ENCODE measurements around the gene CDHR3.

Gene CDHR3

DNA sequence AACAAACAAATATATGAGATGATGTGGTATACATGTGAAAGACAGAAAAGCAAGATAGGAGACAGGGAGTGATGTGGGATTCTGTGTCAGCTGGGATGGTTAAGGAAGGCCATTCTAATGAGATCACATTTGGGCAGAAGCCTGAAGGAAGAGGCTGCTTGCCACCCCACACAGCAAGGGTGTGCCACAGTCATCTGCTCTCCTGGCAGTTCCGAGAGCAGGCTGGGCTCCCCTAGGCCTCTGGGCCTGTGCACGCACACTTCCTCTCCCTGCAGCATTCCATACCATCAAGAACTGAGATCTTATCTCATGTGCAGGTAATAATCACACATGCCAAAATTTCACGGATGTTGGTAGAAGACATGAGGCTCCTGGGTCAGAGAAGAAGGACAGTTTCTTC is 105.9 kb downstream of the CDHR3 start:
- DNase-seq: peak; percentile 18

DNA sequence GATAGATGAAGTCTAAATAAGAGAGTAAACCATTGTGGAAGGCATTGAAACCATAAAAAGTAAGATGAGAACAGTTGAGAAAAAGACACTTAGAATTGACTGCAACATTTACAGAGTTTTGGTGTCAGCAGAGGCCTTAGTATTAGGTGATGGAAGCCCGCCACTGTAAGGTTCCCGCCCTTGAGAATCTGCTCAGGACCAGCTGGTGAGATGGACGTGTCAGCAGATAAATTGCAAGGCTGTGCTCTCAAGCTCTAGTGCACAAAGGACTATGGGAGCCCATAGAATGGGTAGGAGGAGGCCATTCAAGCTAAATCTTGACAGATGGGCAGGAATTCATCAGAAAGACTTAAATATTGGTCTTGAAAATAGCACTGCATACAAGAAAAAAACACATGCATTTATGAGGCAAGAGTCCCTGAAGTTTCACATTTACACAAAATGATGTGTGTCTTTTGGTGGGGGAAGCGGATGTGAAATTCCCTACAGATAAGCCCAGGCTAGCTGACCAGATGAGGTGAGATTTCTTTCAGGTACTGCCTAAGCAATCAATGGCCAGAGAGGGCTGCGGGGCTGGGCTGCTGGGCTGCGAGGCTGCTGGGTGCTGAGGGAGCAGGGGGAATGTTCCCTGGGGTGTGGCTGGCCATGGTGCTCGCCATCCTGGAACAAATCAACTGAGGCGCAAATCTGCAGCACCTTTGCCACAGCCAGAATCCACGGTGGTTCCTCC is 106.6 kb downstream of the CDHR3 start:
- DNase-seq: peak; percentile 43

DNA sequence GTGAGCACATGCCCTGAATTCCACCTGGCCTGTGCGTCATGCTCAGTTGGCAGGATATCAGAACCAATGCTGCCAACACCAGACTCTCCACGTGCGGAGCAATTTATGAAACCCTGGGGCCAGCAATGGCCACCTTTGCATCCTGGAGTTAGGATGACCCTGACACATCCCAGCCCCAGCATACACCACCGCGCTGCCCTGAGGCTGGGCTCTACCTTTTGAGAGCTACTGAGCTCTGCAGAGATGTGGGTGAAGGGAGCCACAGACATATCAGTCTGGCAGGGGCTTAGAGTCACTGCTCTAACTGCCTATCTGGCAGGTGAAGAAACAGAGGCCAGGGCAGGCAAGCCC is 107.1 kb downstream of the CDHR3 start:
- no peak for DNase-seq

DNA sequence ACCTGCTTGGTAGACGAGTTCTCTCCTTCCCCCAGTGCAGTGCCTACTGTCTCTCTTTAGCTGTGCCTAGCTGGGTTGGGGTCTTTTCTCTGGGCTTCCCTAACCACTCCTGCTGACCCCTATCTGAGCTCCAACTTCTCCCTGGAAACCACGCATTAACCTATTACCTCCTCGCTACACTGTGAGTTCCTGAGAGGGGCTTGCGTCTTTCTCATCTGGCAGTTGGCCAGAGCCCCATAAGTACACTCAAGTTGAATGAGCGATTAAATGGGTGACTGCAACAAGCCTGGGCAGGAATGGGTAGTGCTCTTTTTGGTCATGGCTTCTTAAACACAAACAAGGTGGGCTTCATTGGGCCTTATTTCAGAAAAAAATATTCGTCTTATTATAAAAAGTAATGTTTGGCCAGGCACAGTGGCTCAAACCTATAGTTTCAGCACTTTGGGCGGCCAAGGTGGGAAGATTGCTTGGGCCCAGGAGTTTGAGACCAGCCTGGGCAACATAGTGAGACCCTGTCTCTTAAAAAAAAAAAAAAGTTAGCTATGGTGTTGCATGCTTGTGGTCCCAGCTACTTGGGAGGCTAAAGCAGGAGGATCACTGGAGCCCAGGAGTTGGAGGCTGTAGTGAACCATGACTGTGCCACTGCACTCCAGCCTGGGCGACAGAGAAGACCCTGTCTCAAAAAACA is 107.6 kb downstream of the CDHR3 start:
- DNase-seq: peak; percentile 86

DNA sequence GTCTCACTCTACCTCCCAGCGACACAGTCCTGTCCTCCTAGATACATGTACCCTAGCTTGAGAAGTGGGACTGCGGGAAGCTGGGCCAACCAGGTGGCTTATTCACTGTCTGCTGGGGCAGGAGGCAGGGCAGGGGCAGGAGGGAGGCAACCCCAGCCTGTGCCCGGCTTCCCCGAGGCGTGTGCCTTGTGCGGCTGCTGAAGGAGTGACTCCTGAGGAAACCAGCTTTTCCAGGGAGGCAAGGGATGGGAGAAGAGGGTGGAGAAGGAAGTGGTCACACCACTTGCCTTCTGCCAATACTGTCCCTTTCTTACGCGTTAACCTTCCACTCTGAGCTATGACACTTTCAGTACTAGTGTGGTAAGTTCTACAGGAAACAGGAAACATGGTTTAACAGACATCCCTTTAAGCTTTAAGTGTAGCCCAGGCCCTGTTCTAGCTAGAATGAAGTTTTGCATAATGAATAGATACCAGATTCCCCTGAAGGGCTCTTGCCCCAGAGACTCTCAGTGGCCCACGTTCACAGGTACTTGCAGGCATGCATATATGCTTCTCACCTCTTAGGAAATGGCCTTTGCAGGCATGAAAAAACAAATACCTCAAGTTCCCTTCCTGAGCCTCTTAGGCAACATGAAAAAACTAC is 108.4 kb downstream of the CDHR3 start:
- no peak for DNase-seq

DNA sequence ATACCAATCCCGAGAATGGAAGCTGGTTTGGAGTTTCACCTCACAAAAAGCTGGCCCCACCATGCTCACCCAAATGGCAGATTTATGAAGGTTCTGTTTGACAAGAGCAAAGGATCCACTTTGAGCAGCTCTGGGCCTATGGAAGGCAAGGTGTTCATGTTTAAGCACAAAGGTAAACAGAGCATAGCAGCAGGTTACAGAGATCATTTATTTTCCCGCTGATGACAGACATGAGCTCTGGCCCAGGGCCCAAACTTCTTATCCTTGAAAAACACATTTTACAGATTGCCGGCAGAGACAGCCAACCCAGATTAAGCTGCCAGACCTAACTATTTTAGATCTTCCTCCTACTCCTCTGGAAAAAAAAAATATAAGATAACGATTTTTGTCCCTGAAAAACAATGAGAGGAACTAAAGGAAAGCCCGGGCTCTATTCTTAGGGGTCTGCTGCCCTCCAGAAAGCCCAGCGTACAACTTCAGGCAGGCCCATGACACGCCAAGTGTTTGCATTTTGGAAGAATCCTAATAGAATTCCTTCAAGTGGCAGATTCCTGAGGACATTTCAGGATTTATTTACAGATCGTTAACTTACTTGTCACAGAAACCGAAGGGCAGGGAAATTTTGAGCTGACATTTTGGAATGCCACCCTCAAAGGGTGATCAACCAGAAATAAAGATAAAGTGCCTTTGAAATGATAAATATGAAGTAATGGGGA is 109.1 kb downstream of the CDHR3 start:
- DNase-seq: peak; percentile 96

DNA sequence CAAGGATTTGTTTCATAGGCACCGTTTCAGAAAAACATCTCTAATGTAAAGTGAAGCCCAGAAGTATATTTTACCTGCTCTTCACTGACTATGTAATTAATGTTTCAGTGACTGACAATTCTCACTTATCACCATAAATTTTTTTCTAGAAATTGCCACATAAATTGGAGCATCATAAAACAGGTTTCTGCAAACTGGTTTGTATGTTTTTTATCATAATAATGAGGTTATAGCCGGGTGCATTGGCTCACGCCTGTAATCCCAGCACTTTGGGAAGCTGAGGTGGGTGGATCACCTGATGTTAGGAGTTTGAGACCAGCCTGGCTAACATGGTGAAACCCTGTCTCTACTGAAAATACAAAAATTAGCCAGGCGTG is 109.6 kb downstream of the CDHR3 start:
- no peak for DNase-seq

DNA sequence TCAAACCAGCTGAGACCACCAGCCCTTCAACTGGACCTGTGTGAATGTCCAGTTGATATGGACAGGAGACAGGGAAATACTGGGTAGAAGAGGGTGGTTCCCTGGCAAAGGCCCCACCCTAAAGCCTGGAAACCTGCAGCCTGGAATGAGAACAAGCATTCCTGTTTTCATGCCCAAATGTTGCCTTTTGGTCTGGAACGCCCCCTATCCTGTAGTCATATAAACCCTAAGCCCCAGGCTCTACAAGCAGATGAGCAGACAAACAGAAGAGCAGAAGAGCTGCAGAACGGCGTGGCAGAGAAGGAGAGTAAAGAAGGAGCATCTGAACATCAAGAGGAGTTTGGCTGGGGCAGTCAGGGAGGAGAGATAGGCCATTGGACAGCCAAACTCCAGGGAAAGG is 110.6 kb downstream of the CDHR3 start:
- DNase-seq: no peak

DNA sequence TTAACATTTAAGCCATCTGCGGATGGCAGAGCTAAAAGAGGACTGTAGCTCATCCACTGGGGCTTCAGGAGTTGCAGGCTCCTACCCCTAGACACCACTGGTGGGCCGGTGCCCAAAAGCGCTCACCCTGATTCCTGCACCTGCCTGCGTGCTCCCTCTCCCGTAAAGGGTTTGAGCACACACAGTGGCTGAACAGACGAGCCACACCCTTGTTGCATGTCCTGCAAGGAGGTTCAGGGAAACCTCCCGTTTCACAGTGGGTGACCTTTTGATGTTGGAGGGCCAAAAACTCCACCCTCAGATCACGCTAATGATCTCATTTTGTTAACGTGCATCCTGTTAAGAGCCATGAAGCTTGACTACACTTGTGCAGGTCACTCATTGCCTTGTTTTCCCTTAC is 111.2 kb downstream of the CDHR3 start:
- DNase-seq: no peak

DNA sequence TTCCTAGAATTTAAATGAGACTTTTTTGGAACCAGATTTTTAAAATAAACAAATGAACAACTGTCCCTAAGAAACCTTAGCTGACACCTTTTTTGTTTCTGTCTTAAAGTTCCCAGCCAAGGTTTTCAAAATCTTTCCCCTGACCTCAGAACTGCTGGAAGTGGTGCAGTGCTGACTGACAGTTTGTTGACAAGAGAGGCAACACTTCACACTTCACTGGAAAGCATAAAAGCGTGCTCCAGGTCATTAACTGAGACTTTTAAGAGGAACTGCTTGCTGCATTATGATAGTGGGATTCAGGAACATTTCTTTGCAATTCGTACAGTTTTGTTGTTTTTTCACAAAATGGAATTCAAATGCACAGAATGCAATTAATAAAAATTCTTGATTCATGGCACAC is 112.9 kb downstream of the CDHR3 start:
- peak; percentile 64 for DNase-seq

DNA sequence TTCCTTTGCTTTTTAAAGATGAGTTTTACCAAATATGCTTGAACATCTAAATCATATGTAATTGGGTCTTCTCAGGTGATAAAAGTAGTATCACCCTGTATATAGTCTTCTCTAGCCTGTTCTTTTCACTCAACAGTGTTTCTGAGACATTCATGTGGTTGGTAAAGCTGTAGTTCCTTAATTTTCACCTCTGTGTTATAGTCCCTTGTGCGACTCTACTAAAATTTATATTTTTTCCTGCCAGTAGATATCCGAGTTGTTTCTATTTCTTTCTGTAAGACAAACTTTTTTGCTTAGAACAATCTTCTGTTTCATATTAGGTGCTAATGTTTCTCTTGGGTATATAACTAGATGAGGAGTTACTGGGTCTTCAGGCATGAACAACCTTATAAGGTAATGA is 113.5 kb downstream of the CDHR3 start:
- DNase-seq: peak; percentile 31

DNA sequence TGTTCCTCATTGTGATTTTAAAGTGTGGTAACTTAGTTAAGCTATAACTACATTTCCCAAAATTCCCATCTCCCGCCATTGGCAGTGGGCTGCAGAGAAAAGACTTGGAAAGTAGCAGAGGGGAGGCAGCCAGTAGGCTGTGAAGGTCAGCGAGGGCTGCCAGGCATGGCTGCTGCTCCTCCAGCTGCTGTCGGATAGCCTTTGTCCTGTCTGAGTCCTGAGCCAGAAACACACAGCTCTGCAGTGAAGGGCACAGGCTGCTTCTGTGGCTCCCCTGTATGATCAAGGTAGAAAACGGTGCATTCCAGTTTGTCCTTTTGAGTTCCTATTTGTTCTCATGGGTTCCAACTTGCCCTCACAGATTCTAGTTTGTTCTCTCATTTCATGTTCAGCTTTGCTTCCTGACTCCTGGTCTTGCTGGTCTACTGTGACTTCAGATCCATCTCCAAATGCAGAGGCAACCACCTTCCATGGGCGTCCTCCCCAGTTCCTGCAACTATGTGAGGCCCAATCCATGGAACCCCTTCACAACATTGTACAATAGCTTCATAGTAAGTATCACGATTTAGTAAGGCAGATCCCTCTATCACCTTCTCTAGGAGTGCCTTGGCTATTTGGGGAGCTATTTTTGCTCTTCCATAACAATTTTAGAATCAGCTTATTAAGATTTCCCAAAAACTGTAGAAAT is 117.4 kb downstream of the CDHR3 start:
- no peak for DNase-seq

DNA sequence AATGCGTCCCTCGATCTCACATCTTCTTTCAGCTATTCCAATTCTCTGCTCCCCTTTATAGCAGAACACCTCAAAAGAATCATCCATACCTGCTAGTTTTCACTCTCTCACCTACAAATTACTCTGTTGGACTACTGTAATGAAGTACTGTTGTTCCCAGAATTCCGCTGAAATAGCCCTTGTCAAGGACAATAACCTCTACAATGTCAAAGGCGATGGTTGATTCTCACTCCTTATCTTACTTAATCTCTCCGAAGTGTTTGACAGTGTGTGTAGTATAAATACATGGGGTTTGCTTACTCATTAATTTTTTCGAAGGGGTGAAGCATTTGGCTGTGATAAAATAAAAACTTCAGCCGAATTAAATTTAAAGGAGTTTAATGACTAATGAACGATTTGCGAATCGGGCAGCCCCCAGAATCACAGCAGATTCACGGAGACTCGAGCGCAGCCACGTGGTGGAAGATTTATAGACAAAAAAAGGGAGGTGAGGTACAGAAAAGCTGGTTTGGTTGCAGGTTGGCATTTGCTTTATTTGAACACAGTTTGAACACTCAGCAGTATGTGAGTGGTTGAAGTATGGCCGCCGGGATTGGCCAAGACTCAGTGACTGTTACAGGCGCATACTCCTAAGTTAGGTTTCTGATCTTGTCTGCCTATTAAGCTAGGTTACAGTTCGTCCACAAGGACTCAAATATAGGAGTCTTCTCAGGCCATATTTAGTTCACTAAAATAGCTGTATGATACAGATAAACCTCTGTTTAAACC is 119.2 kb downstream of the CDHR3 start:
- DNase-seq: no peak
